HepG2 (cell line): ENCODE results near the gene SMIM41. TPM values are rescaled to one million over a fixed set of nuclear protein-coding genes. Genes with fewer than 3 reads are reported as not detected.

ENCODE experiments used
- ATAC-seq: fragments of 200-7000 bp; cut with Tn5 transposase; 3 replicates; pipeline ENCODE4 v1.9.1; 2020; ENCODE audit warnings: mild to moderate bottlenecking, moderate library complexity
- BruUV-seq: library from RNA; stranded (reverse); fragments of 400-500 nt; replicated peaks from 2 replicates; lab custom pipeline; 2021; lab: Mats Ljungman, UMichigan
- CTCF ChIA-PET: fragments of 300-600 bp; formaldehyde crosslinking; extraction: SDS; loops from one replicate; lab custom pipeline; 2021; ENCODE audit warnings: low total read pairs, inconsistent platforms, low intra/inter-chr PET ratio; lab: Yijun Ruan, JAX
- POLR2A ChIA-PET: fragments of 350-600 bp; sonication (Branson Sonifier 250); formaldehyde crosslinking; loops from one replicate; lab custom pipeline; 2020; ENCODE audit warnings: antibody characterized with exemption, inconsistent platforms; lab: Yijun Ruan, JAX
- DNase-seq: peaks from one replicate; pipeline ENCODE4 v3.0.0-alpha.2; 2015; ENCODE audit warnings: low spot score
- FAIRE-seq: peaks from 3 replicates; lab custom pipeline; 2011; peaks lifted over from hg19 to GRCh38; lab: Jason Lieb, UNC
- H2AFZ ChIP-seq: one replicate; pipeline ENCODE4 v1.6.1; 2011; ENCODE audit warnings: low read length, inconsistent platforms
- H3K27ac ChIP-seq: fragments of 300-600 bp; 3 replicates; pipeline ENCODE4 v1.8.0; 2011; ENCODE audit warnings: mixed run types, mild to moderate bottlenecking, mixed read lengths, low read length, inconsistent platforms; ENCODE audit not compliant: insufficient read depth; ENCODE audit errors: extremely low read length
- H3K27me3 ChIP-seq, 2 experiments: fragments of 200-600 bp in 1 of 2; 2 replicates in 1 of 2; 3 replicates in 1 of 2; pipeline versions ENCODE4 v1.6.0 to v1.8.0; 2011; ENCODE audit warnings: low read length in 2 of 2, mild to moderate bottlenecking in 2 of 2, moderate library complexity in 2 of 2, inconsistent platforms in 1 of 2; ENCODE audit not compliant: insufficient read depth in 2 of 2, control insufficient read depth in 1 of 2
- H3K36me3 ChIP-seq, 2 experiments: fragments of 200-600 bp in 1 of 2; replicated peaks in 1 of 2; 2 replicates in 1 of 2; 3 replicates in 1 of 2; pipeline versions ENCODE4 v1.5.1 to v1.8.0; 2011; ENCODE audit warnings: low read length in 2 of 2, inconsistent platforms in 1 of 2; ENCODE audit not compliant: insufficient read depth in 2 of 2, control insufficient read depth in 1 of 2
- H3K4me1 ChIP-seq: 2 replicates; pipeline ENCODE4 v1.5.1; 2012; ENCODE audit warnings: low read length, inconsistent platforms; ENCODE audit not compliant: insufficient read depth
- H3K4me2 ChIP-seq: 2 replicates; pipeline ENCODE4 v1.6.0; 2011; ENCODE audit warnings: low read depth, low read length, inconsistent platforms
- H3K4me3 ChIP-seq, 3 experiments: fragments of 200-600 bp in 1 of 3; sonication (generic), shearing (Covaris generic) in 1 of 3; replicated peaks in 1 of 3; 2 replicates each; pipeline ENCODE4 v1.5.1; 2011 to 2016; ENCODE audit warnings: low read length in 3 of 3, inconsistent platforms in 2 of 3, low read depth in 2 of 3, mild to moderate bottlenecking in 2 of 3, control low read depth in 1 of 3, mixed read lengths in 1 of 3; ENCODE audit not compliant: insufficient read depth in 1 of 3
- H3K79me2 ChIP-seq: one replicate; pipeline ENCODE4 v1.6.1; 2011; ENCODE audit warnings: low read length, inconsistent platforms; ENCODE audit not compliant: insufficient read depth
- H3K9ac ChIP-seq: 2 replicates; pipeline ENCODE4 v1.6.0; 2011; ENCODE audit warnings: mild to moderate bottlenecking, low read depth, low read length, inconsistent platforms; ENCODE audit not compliant: insufficient read depth
- H3K9me3 ChIP-seq: 2 replicates; pipeline ENCODE4 v1.5.1; 2012; ENCODE audit warnings: mild to moderate bottlenecking, low read length
- H4K20me1 ChIP-seq: 2 replicates; pipeline ENCODE4 v1.6.0; 2011; ENCODE audit warnings: inconsistent platforms, mild to moderate bottlenecking, low read length, moderate library complexity; ENCODE audit not compliant: insufficient read depth
- CEBPZ ChIP-seq: IDR thresholded peaks from 2 replicates; pipeline ENCODE4 v1.6.1; 2012; ENCODE audit warnings: low read length, improper control_type of control experiment
- FUBP1 ChIP-seq: sonication (generic); formaldehyde crosslinking; IDR thresholded peaks from 2 replicates; pipeline ENCODE4 v1.5.1; 2020; ENCODE audit warnings: missing genetic modification reagents, mild to moderate bottlenecking, borderline replicate concordance
- GLI4 ChIP-seq: sonication (generic); formaldehyde crosslinking; IDR thresholded peaks from 2 replicates; pipeline ENCODE4 v1.5.1; 2020; ENCODE audit warnings: missing genetic modification reagents, mild to moderate bottlenecking, moderate library complexity, borderline replicate concordance
- GMEB2 ChIP-seq: IDR thresholded peaks from 2 replicates; pipeline ENCODE4 v1.6.1; 2016; ENCODE audit warnings: missing biosample characterization, missing genetic modification reagents, low read depth
- JUNB ChIP-seq: sonication (generic); formaldehyde crosslinking; IDR thresholded peaks from 2 replicates; pipeline ENCODE4 v1.8.0; 2022; ENCODE audit warnings: missing genetic modification reagents, mild to moderate bottlenecking, borderline replicate concordance
- KAT8 ChIP-seq: IDR thresholded peaks from 2 replicates; pipeline ENCODE4 v1.6.1; 2016; ENCODE audit warnings: missing genetic modification reagents, missing compliant biosample characterization
- SMAD9 ChIP-seq: sonication (generic); formaldehyde crosslinking; IDR thresholded peaks from 2 replicates; pipeline ENCODE4 v1.5.1; 2020; ENCODE audit warnings: mild to moderate bottlenecking, missing genetic modification reagents
- THYN1 ChIP-seq: sonication (generic); formaldehyde crosslinking; IDR thresholded peaks from 2 replicates; pipeline ENCODE4 v1.8.1; 2023; ENCODE audit warnings: low read depth, mild to moderate bottlenecking, moderate library complexity, missing genetic modification reagents, borderline replicate concordance
- ZBTB3 ChIP-seq: sonication (generic); formaldehyde crosslinking; IDR thresholded peaks from 2 replicates; pipeline ENCODE4 v1.4.0; 2020; ENCODE audit warnings: low read depth, mild to moderate bottlenecking, moderate library complexity, missing genetic modification reagents, borderline replicate concordance
- ZC3H13 ChIP-seq: sonication (generic); formaldehyde crosslinking; IDR thresholded peaks from 2 replicates; pipeline ENCODE4 v1.8.1; 2023; ENCODE audit warnings: mild to moderate bottlenecking, missing genetic modification reagents, moderate library complexity
- ZNF572 ChIP-seq: sonication (generic); formaldehyde crosslinking; IDR thresholded peaks from 2 replicates; pipeline ENCODE4 v1.5.1; 2020; ENCODE audit warnings: mild to moderate bottlenecking, missing genetic modification reagents
- ZNF576 ChIP-seq: sonication (generic); formaldehyde crosslinking; IDR thresholded peaks from 2 replicates; pipeline ENCODE4 v1.4.0; 2020; ENCODE audit warnings: mild to moderate bottlenecking, missing genetic modification reagents
- ZNF883 ChIP-seq: sonication (generic); formaldehyde crosslinking; IDR thresholded peaks from 2 replicates; pipeline ENCODE4 v1.5.1; 2020; ENCODE audit warnings: mild to moderate bottlenecking, missing genetic modification reagents; ENCODE audit errors: not compliant biosample characterization
- WGBS: methylation state at CpG from one replicate; pipeline ENCODE4 v1.1.6; 2017; ENCODE audit warnings: low lambda C conversion rate; 5-methylcytosine and 5-hydroxymethylcytosine counted together
- in situ Hi-C: cut with HindIII; loops from 2 replicates; pipeline ENCODE4 v1.10.0; 2017; ENCODE audit warnings: low pct_unique_long_range_greater_than_20kb; ENCODE audit not compliant: extremely low pct_ligation_motif_present
- intact Hi-C: fragments of 100-400 bp; cut with micrococcal nuclease; formaldehyde crosslinking; loops from one replicate; pipeline ENCODE4 v1.10.0; 2022; ENCODE audit not compliant: unreplicated experiment
- polyA plus RNA-seq, 8 experiments: library from polyadenylated mRNA; depleted of rRNA in 3 of 8; stranded (reverse) in 7 of 8; unstranded in 1 of 8; fragments of >200 nt; fragmentation: Illumina TruSeq in 4 of 8; extraction: Trizol in 4 of 8; gene quantifications; 2 replicates each; pipeline versions ENCODE4 v1.2.1 to v1.2.3, GENCODE V29; 2011 to 2016; ENCODE audit warnings: low read depth in 4 of 8, missing spikeins in 1 of 8, mixed read lengths in 1 of 8; ENCODE audit not compliant: insufficient read depth in 1 of 8
- total RNA-seq, 5 experiments: library from RNA; depleted of rRNA; stranded (reverse); fragments of >200 nt; fragmentation: Illumina TruSeq; extraction: Trizol; gene quantifications; 2 replicates each; pipeline ENCODE4 v1.2.3, GENCODE V29; 2016; ENCODE audit warnings: low read depth in 1 of 5

SMIM41 gene
- total and polyA plus RNA-seq, 2 of the 13 experiments (the other 11 are each of a cell fraction or from before 2014, with no cell fraction given) = not detected

- WGBS = 39% methylated on average over 8 of the region's 19 CpGs
- no peaks in the 10 kb centered on the region for H3K79me2 ChIP-seq
- H3K4me1 ChIP-seq = peaks cover 75% of the 10 kb centered on the region
- ATAC-seq = no peak
- H3K4me2 ChIP-seq = peak overlapping the region; percentile 32; the same call in 1 of the 2 replicates
- no peak for FAIRE-seq
- BruUV-seq = no TSS peak
- H3K27ac ChIP-seq = no peak overlapping the region
- ChIA-PET POLR2A (interaction anchor here (1.4 kb wide), 1 partner anchor 89 kb away, joined by 3 read pairs; no protein-coding TSS in a partner anchor), CTCF (interaction anchor here (5.2 kb wide), 1 partner anchor 95 kb away, joined by 41 read pairs; no protein-coding TSS in a partner anchor)
- no peak overlapping the region for H2AFZ ChIP-seq
- no peak for DNase-seq
- H3K27me3 ChIP-seq = peaks cover 2 to 20% of the 10 kb centered on the region in 2 experiments; a peak in 3 of 5 replicates
- H3K9me3 ChIP-seq = no peaks in the 10 kb centered on the region
- in situ Hi-C loops (loop anchor here (5.0 kb wide), 1 partner anchor 94 kb away; no protein-coding TSS in a partner anchor), intact Hi-C loops (no loop called here)
- H3K36me3 ChIP-seq = no peaks in the 10 kb centered on the region
- H3K4me3 ChIP-seq = peak overlapping the region in 1 of 3 experiments; percentile 6; a peak in 1 of 6 replicates
- no peak overlapping the region for H3K9ac ChIP-seq
- H4K20me1 ChIP-seq = no peaks in the 10 kb centered on the region
- no peak for TF ChIP-seq ZNF576
- TF ChIP-seq ZBTB3 (CRISPR knock-in tag) = no peak
- no peak for TF ChIP-seq FUBP1 (CRISPR knock-in tag)
- no peak for TF ChIP-seq THYN1 (CRISPR knock-in tag)
- no peak for TF ChIP-seq GMEB2 (CRISPR knock-in tag)
- TF ChIP-seq ZNF883 (CRISPR knock-in tag) = peak; percentile 26
- TF ChIP-seq SMAD9 (CRISPR knock-in tag) = no peak
- TF ChIP-seq ZNF572 (CRISPR knock-in tag) = 0 out of 2 replicates have a peak, but pooled peaks have one; percentile 54
- TF ChIP-seq CEBPZ = no peak
- no peak for TF ChIP-seq GLI4 (CRISPR knock-in tag)
- no peak for TF ChIP-seq JUNB (CRISPR knock-in tag)
- TF ChIP-seq ZC3H13 = no peak
- no peak for TF ChIP-seq KAT8 (CRISPR knock-in tag)
Observed at GRCh38 chr12:52120951-52121823, 41.7 kb downstream of the SMIM41 start.
